Embryonic facial prominence (tissue), 1 donor: ENCODE data around the gene PGBD5.
"Not testable (repeated sequence)": the region's sequence is repeated elsewhere in the genome, so short reads cannot be mapped to it uniquely, and the experiment has no call there.

ENCODE experiments used
- DNase-seq: peaks from one replicate; pipeline ENCODE4 v3.0.0-alpha.2; 2016; ENCODE audit errors: extremely low spot score

Gene PGBD5

GRCh38 chr1:230425252-230426091 is 660 bp downstream of the PGBD5 start:
- DNase-seq = no peak

DNA sequence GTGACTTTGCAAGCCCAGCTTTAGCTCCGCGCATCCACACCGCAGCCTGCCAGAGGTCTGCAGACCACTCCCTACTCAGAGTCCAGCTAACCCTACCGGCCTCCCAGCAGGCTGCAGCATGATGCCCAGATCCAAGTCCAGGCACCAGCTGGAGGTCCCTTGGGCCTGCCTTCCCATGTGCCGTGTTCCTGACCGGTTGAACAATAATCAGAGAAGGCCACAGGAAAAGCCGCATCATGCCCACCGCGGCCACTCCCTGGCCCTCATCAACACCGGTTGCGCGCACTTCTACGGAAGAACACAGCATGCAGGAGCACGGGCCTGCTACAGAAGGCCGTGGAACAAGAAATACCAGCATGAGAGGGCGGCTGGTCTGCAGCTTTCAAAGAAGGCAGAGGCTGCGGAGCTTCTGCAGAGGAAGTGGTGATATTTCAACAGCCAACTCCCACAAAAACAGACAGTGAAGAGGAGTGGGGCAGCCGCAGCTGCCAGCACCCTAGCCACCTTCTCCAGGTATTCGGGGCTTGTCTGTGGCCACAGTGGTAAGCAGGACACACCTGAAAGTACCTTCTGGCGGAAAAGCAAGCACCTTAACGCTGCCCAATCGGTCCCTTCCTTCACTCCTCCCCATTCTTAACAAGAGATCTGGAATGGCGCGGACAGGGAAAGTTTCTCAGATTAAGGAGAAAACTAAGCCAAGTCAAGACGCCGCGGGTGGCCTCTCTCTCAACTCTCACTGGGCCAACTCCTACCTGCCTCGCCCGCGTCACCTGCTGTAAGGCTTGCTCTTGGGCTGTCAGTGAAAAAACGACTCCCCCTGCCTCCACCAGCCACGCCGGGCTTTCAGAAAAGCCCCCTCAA is 1.5 kb downstream of the PGBD5 start:
- no peak for DNase-seq

DNA sequence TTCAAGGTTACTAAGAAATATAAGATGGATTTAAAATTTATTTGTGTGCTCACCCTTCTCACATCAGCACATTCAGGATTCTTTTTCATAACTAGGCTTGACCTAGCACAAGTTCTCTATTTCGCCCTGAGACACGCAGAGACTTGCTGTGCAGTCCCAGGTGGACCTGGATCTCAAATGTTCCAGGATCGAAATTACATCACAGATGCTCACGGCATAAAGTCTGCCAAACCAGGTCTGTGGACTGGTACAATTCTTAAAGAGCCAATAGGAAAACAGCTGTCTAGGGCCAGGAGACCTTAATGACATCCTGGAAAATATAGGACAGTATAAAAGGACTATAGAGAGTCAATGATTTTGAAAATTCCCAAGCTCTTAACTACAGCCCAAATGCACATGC is 2.2 kb downstream of the PGBD5 start:
- DNase-seq = no peak

DNA sequence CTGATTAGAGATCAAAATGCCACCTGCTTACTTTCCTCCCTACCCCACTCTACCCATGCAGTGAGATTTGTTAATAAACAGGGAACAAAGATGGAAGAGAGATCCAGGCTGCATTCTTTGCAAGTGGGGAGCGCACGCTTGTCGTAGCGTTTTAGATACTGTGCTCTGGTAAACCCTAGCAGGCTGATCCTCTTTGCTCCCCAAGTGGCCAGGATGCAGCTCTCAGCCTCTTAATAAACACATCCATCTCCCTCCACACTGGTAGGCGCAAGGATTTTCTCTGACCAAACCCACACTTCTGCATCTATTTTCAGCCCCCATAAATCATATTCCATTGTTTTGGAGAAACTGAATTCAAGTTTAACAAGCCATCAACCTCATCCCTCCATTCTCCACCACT is 2.9 kb downstream of the PGBD5 start:
- no peak for DNase-seq

- DNase-seq = no peak
Measured at GRCh38 chr1:230422221-230422981, 3.7 kb downstream of the PGBD5 start.

DNA sequence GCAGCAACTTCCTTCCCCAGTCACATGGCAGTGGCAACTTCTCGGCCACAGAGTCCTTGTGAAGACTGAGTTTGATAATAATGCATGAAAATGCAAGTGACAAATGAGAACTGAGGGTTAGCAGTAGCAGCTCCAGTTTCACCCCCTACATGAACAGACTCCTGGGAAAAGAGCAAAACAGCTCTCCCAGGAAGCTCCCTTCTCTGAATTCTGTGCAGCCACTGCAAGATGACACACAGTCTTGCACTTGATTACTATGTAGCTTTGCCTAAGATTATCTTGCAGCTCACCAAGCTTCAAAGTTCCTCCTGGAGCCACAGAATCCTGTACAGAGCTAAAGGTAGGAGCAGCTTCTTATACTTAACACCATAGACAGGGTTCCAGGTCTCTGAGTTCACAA is 4.7 kb downstream of the PGBD5 start:
- no peak for DNase-seq

- not testable (repeated sequence) for DNase-seq
Measured at GRCh38 chr1:230420372-230420771, 5.8 kb downstream of the PGBD5 start.

DNA sequence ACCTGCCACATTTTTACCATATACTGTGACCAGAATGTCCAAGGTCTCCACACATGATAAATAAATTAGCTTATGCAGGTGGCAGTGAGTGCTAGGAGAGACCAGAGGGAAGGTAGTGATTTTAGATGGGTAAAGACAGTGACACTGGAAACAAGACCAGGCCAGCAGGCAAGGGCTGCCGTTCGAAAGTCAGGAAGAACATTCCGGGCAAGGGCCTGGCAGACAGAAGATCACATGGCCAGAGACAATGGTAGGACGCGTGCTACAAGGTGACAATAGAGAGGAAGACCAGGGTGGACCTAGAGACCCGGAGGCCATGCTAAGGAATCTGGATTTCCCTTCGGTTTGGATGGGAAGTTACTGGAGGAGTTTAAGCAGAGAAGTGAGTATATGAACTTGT is 9.7 kb downstream of the PGBD5 start:
- no peak for DNase-seq

GRCh38 chr1:230415405-230416132 is 10.6 kb downstream of the PGBD5 start:
- no peak for DNase-seq

GRCh38 chr1:230414694-230415093 is 11.4 kb downstream of the PGBD5 start:
- no peak for DNase-seq

GRCh38 chr1:230414102-230414501 is 12.0 kb downstream of the PGBD5 start:
- no peak for DNase-seq

GRCh38 chr1:230413061-230413460 is 13.1 kb downstream of the PGBD5 start:
- no peak for DNase-seq

- DNase-seq = no peak
Measured at GRCh38 chr1:230408971-230409370, 17.2 kb downstream of the PGBD5 start.

GRCh38 chr1:230407351-230407750 is 18.8 kb downstream of the PGBD5 start:
- no peak for DNase-seq

DNA sequence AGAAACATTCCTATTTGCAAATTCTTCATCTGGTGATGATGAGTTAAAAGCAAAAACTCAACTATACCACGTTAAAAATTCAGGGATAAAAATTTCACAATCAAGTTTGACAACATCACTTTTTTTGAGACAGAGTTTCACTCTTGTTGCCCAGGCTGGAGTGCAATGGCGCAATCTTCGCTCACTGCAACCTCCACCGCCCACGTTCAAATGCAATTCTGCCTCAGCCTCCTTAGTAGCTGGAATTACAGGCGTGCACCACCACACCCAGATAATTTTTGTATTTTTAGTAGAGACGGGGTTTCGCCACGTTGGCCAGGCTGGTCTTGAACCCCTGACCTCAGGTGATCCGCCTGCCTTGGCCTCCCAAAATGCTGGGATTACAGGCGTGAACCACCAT is 19.4 kb downstream of the PGBD5 start:
- not testable (repeated sequence) for DNase-seq

DNA sequence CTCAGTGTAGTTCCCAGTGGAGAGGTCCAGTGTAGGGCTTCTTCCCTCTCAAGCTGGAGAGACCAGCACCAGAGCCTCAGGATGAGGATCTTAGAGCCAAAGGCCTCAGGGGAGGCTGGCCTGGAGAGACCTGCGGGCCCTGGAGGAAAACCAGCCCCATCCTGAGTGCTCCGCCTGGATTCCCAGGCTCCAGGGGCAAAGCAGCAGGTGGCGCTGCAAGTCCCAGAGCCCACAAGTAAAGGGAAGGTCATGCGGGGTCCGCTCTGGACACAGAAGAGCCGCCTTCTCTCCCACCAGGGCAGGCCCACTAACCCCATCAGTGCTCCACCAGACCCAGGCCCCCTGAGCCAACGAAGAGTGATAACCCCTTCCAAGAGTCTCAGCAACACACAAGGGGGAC is 22.7 kb downstream of the PGBD5 start:
- DNase-seq = no peak

DNA sequence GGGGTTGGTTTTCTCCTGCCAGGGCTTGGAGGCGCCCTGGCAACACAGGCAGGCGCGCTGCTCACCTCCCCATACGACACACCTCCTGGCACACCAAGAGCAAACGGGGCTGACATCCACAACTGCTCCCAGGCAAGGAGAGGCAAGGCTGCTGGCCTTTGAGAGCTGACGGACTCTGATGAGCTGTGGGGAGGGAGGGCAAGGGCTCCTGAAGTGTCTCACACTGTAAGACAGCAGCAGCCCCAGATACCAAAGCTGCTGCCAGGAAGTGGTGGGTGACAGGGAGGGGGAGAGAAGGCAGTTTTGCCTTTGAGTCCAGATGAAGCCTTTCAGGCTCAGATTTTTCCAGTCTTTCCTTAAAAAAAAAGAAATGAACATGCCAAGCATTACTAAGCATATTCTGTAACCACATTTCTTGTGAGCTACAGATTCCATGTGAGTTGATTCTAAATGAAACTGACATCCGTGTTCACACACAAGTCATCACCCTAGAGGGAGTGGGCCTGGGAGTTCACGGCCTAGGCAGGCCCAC is 24.3 kb downstream of the PGBD5 start:
- DNase-seq = peak; percentile 75

GRCh38 chr1:230401101-230401500 is 25.0 kb downstream of the PGBD5 start:
- DNase-seq = no peak

GRCh38 chr1:230400007-230400344 is 26.2 kb downstream of the PGBD5 start:
- no peak for DNase-seq

GRCh38 chr1:230399321-230400006 is 26.7 kb downstream of the PGBD5 start:
- DNase-seq = no peak

- DNase-seq = no peak
Measured at GRCh38 chr1:230398856-230399255, 27.3 kb downstream of the PGBD5 start.
